GM06990 (cell line): ENCODE measurements around the gene FHOD3.

Experiments
- DNase-seq: peaks from one replicate; pipeline ENCODE4 v3.0.0-alpha.2; 2011; ENCODE audit not compliant: insufficient read length; ENCODE audit errors: extremely low read depth
- H3K27me3 ChIP-seq: replicated peaks from 2 replicates; pipeline ENCODE4 v1.6.0; 2011; ENCODE audit warnings: low read length; ENCODE audit not compliant: control insufficient read depth, insufficient read depth
- H3K36me3 ChIP-seq: 2 replicates; pipeline ENCODE4 v1.5.1; 2011; ENCODE audit warnings: low read length; ENCODE audit not compliant: control insufficient read depth, insufficient read depth
- H3K4me3 ChIP-seq: replicated peaks from 2 replicates; pipeline ENCODE4 v1.5.1; 2011; ENCODE audit warnings: low read depth, mild to moderate bottlenecking, control low read depth, low read length
- TF ChIP-seq, protein P1 (sequence below): IDR thresholded peaks from 2 replicates; pipeline ENCODE4 v1.5.1; 2011; ENCODE audit warnings: low read length, control low read depth, mild to moderate bottlenecking, inconsistent platforms; ENCODE audit not compliant: insufficient read depth, poor library complexity, severe bottlenecking

Gene FHOD3

DNA sequence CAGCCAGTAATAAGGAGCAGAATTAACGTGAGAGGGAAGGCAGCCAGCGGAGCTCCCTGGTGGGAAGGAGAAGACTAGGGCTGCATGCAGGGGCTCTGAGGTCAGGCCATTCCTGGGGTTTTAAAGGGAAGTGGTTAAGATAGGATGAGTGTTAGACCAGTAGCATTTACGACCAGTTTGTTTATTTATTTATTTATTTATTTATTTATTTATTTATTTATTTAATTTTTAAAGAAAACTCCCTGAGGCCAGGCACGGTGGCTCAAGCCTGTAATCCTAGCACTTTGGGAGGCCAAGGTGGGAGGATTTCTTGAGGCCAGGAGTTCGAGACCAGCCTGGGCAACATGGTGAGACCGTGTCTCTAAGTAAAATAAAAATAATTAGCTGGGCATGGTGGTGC lies 152.8 kb downstream of the FHOD3 start:
- H3K36me3 ChIP-seq: no peaks in the 10 kb centered on the region
- H3K27me3 ChIP-seq: no peaks in the 10 kb centered on the region
- TF ChIP-seq, protein P1, sequence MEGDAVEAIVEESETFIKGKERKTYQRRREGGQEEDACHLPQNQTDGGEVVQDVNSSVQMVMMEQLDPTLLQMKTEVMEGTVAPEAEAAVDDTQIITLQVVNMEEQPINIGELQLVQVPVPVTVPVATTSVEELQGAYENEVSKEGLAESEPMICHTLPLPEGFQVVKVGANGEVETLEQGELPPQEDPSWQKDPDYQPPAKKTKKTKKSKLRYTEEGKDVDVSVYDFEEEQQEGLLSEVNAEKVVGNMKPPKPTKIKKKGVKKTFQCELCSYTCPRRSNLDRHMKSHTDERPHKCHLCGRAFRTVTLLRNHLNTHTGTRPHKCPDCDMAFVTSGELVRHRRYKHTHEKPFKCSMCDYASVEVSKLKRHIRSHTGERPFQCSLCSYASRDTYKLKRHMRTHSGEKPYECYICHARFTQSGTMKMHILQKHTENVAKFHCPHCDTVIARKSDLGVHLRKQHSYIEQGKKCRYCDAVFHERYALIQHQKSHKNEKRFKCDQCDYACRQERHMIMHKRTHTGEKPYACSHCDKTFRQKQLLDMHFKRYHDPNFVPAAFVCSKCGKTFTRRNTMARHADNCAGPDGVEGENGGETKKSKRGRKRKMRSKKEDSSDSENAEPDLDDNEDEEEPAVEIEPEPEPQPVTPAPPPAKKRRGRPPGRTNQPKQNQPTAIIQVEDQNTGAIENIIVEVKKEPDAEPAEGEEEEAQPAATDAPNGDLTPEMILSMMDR: no peak
- no peak overlapping the region for H3K4me3 ChIP-seq
- no peak for DNase-seq

DNA sequence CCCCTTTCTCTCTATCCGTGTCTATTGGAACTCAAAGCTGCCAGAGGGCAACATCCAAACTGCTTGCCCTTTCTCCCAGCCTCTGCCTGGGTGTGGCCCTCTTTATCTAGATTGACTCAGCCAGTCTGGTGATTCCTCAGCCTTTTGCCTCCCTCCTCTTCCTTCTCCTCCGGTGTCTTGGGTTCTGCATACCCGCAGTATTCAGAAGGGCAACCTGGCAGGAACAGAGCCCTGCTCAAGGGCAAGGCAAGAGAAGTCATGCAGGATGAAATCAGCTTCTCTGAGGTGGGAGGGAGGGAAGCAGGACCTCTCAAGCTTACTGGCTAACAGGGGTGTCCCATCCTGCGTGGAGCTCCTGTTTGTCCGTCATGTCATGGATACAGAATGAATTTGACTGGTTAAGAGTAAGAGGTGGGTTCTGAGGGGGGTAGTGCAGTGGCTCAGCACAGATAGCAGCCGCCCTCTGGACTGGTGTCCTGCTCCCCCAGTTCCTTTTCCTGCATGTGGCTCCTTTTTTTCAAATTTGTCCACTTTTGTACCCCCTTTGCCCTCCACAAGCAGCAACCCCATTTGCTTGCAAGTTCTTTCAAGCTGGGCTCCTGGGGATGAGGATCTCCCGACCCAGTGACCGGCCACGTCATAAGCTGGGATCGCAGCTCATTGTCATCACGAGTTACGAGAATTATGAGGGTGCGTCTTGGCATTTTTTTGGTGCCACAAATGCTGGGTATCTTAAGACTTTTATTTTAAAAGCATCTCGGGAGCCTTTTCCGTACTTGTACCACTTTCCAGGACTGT lies 154.1 kb downstream of the FHOD3 start:
- TF ChIP-seq, protein P1: no peak
- Histone ChIP-seq H3K4me3 (no peak overlapping the region), H3K27me3 (no peaks in the 10 kb centered on the region), H3K36me3 (no peaks in the 10 kb centered on the region)
- no peak for DNase-seq

DNA sequence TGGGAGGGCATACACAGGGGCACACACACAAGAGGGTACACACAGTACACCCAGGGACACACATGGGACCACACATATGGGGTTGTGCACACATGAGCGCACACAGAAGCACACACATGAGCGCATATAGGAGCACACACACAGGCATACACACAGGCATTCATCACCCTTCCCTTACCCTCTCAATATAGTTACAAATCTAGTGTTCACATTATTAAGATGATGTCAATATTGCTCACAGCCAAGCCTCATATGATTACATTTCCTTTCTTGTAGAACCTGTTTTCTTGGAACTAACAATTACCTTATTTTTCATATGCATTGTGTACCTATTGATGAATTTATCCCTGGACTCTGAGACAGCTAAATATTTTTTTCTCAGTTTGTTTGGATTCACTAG lies 156.7 kb downstream of the FHOD3 start:
- H3K27me3 ChIP-seq: no peaks in the 10 kb centered on the region
- no peak overlapping the region for H3K4me3 ChIP-seq
- no peaks in the 10 kb centered on the region for H3K36me3 ChIP-seq
- no peak for DNase-seq
- TF ChIP-seq, protein P1: no peak

DNA sequence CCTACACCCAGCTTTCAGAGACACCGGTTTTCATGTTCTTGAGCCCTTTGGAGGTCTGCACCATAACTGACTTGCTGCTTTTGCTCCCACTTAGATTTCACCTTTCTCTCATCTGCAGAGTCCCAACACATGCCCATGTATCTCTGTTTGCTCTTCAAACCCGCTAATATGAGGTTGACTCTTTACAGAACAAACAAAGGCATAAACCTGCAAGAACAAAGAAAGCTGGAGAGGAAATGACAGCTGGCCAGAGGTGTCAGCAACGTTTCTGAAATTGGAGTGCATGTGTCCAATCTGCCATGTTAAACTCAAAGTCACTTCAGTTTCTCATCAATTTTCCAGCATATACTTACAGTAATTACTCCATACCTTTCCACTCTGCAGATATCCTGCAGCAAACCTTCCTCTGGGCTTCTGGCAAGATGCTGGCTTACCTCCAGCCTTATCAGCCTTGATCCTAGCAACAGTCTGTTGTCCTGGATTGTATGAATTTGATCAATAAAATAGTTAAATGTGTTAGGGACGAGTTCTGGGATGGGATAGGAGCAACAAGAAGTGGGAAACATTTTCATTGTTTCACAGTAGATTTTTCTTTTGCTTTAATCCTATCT lies 157.4 kb downstream of the FHOD3 start:
- H3K36me3 ChIP-seq: no peaks in the 10 kb centered on the region
- H3K27me3 ChIP-seq: no peaks in the 10 kb centered on the region
- no peak for DNase-seq
- no peak overlapping the region for H3K4me3 ChIP-seq
- TF ChIP-seq, protein P1: no peak

DNA sequence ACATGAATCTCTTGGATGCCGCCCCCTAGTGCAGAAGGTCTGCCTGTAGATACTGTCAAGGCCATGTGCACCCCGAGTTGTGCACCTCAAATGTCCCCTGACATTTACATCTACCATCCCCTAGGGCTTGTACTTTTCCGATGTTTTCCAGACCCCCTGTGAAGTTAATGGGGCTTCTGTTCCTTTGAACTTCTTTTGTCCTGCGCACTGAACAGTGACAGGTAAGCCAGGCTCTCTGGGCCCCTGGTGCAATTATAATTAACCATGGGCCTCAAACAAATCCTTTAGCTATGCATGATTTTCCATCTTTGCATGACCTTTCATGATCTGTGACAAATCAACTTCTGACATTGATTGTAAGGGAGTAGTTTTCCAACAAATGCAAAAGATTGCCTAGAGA lies 158.4 kb downstream of the FHOD3 start:
- no peaks in the 10 kb centered on the region for H3K27me3 ChIP-seq
- no peaks in the 10 kb centered on the region for H3K36me3 ChIP-seq
- TF ChIP-seq, protein P1: peak; percentile 6
- no peak for DNase-seq
- H3K4me3 ChIP-seq: no peak overlapping the region
